IPS-11a (cell line): ENCODE data around the gene NHS.
"Not testable (repeated sequence)": the region's sequence is repeated elsewhere in the genome, so short reads cannot be mapped to it uniquely, and the experiment has no call there.

Source experiments
- H3K4me3 ChIP-seq: one replicate; pipeline ENCODE4 v1.5.1; 2013; ENCODE audit warnings: low read depth, low read length, control low read depth

The NHS gene

GRCh38 chrX:17488036-17488435 lies 113.0 kb downstream of the NHS start:
- no peak overlapping the region for H3K4me3 ChIP-seq

- no peak overlapping the region for H3K4me3 ChIP-seq
These were observed 119.2 kb downstream of the NHS start for GRCh38 chrX:17494216-17494615.

- no peak overlapping the region for H3K4me3 ChIP-seq
These were observed 120.1 kb downstream of the NHS start for GRCh38 chrX:17495052-17495451.

GRCh38 chrX:17496407-17496806 lies 121.4 kb downstream of the NHS start:
- H3K4me3 ChIP-seq = no peak overlapping the region

- no peak overlapping the region for H3K4me3 ChIP-seq
These were observed 122.2 kb downstream of the NHS start for GRCh38 chrX:17497193-17497592.

- H3K4me3 ChIP-seq = no peak overlapping the region
These were observed 124.5 kb downstream of the NHS start for GRCh38 chrX:17499512-17499911.

- H3K4me3 ChIP-seq = no peak overlapping the region
These were observed 125.2 kb downstream of the NHS start for GRCh38 chrX:17500145-17500579.

- no peak overlapping the region for H3K4me3 ChIP-seq
These were observed 126.7 kb downstream of the NHS start for GRCh38 chrX:17501746-17502145.

- H3K4me3 ChIP-seq = not testable (repeated sequence)
These were observed 131.4 kb downstream of the NHS start for GRCh38 chrX:17506352-17506751.

- no peak overlapping the region for H3K4me3 ChIP-seq
These were observed 136.6 kb downstream of the NHS start for GRCh38 chrX:17511556-17511955.

GRCh38 chrX:17519358-17519757 lies 144.4 kb downstream of the NHS start:
- no peak overlapping the region for H3K4me3 ChIP-seq

- no peak overlapping the region for H3K4me3 ChIP-seq
These were observed 145.1 kb downstream of the NHS start for GRCh38 chrX:17520016-17520615.

GRCh38 chrX:17521871-17522693 lies 147.1 kb downstream of the NHS start:
- no peak overlapping the region for H3K4me3 ChIP-seq

- no peak overlapping the region for H3K4me3 ChIP-seq
These were observed 150.3 kb downstream of the NHS start for GRCh38 chrX:17525266-17525665.

- no peak overlapping the region for H3K4me3 ChIP-seq
These were observed 151.0 kb downstream of the NHS start for GRCh38 chrX:17525762-17526555.

- no peak overlapping the region for H3K4me3 ChIP-seq
These were observed 152.2 kb downstream of the NHS start for GRCh38 chrX:17527135-17527701.

GRCh38 chrX:17527922-17528321 lies 152.9 kb downstream of the NHS start:
- no peak overlapping the region for H3K4me3 ChIP-seq

- no peak overlapping the region for H3K4me3 ChIP-seq
These were observed 154.2 kb downstream of the NHS start for GRCh38 chrX:17529151-17529745.

GRCh38 chrX:17531500-17531899 lies 156.5 kb downstream of the NHS start:
- no peak overlapping the region for H3K4me3 ChIP-seq

- H3K4me3 ChIP-seq = no peak overlapping the region
These were observed 160.2 kb downstream of the NHS start for GRCh38 chrX:17535229-17535628.

GRCh38 chrX:17537723-17538243 lies 162.8 kb downstream of the NHS start:
- H3K4me3 ChIP-seq = no peak overlapping the region
